Brain microvascular endothelial cell (primary cell): Measurements from ENCODE around the gene PDGFD.

Source experiments
- DNase-seq: peaks from one replicate; pipeline ENCODE4 v3.0.0-alpha.2; 2020
- H3K27ac ChIP-seq: fragments of 250-450 bp; sonication (Bioruptor Pico); 2 replicates; pipeline ENCODE4 v1.5.1; 2020; ENCODE audit warnings: mild to moderate bottlenecking, moderate library complexity
- H3K27me3 ChIP-seq: fragments of 250-450 bp; sonication (Bioruptor Pico); replicated peaks from 2 replicates; pipeline ENCODE4 v1.5.1; 2020; ENCODE audit warnings: mild to moderate bottlenecking
- H3K36me3 ChIP-seq: fragments of 250-450 bp; sonication (Bioruptor Pico); replicated peaks from 2 replicates; pipeline ENCODE4 v1.5.1; 2020; ENCODE audit warnings: mild to moderate bottlenecking
- H3K4me3 ChIP-seq: 2 replicates; pipeline ENCODE4 v1.5.1; 2011; ENCODE audit warnings: low read depth, mild to moderate bottlenecking, control low read depth, low read length, moderate library complexity
- CTCF ChIP-seq: IDR thresholded peaks from 2 replicates; pipeline ENCODE4 v1.5.1; 2011; ENCODE audit warnings: low read depth, mild to moderate bottlenecking, moderate library complexity, low read length, control low read depth, inconsistent platforms; ENCODE audit errors: missing control alignments
- in situ Hi-C: cut with HindIII; loops from 2 replicates; pipeline ENCODE4 v1.10.0; 2017; ENCODE audit warnings: low sequenced_read_pairs, low pct_ligation_motif_present

PDGFD gene

GRCh38 chr11:104104201-104104600 lies 59.7 kb downstream of the PDGFD start:
- H3K27me3 ChIP-seq: no peaks in the 10 kb centered on the region
- in situ Hi-C loops: no loop called here
- H3K4me3 ChIP-seq: no peak overlapping the region
- DNase-seq: no peak
- no peaks in the 10 kb centered on the region for H3K36me3 ChIP-seq
- no peak for TF ChIP-seq CTCF
- no peak overlapping the region for H3K27ac ChIP-seq

GRCh38 chr11:104098555-104098954 lies 65.4 kb downstream of the PDGFD start:
- in situ Hi-C loops: no loop called here
- no peak for TF ChIP-seq CTCF
- Histone ChIP-seq H3K27me3 (no peaks in the 10 kb centered on the region), H3K4me3 (no peak overlapping the region), H3K36me3 (no peaks in the 10 kb centered on the region), H3K27ac (no peak overlapping the region)
- no peak for DNase-seq

GRCh38 chr11:104098132-104098531 lies 65.8 kb downstream of the PDGFD start:
- H3K27me3 ChIP-seq: no peaks in the 10 kb centered on the region
- no peaks in the 10 kb centered on the region for H3K36me3 ChIP-seq
- TF ChIP-seq CTCF: no peak
- in situ Hi-C loops: no loop called here
- H3K27ac ChIP-seq: no peak overlapping the region
- DNase-seq: no peak
- no peak overlapping the region for H3K4me3 ChIP-seq

- in situ Hi-C loops: no loop called here
- H3K36me3 ChIP-seq: no peaks in the 10 kb centered on the region
- DNase-seq: no peak
- TF ChIP-seq CTCF: no peak
- H3K27me3 ChIP-seq: no peaks in the 10 kb centered on the region
- no peak overlapping the region for H3K27ac ChIP-seq
- no peak overlapping the region for H3K4me3 ChIP-seq
Observed at GRCh38 chr11:104096900-104097299, 67.0 kb downstream of the PDGFD start.

GRCh38 chr11:104095791-104096190 lies 68.2 kb downstream of the PDGFD start:
- no peak for TF ChIP-seq CTCF
- H3K27ac ChIP-seq: no peak overlapping the region
- no peaks in the 10 kb centered on the region for H3K27me3 ChIP-seq
- H3K4me3 ChIP-seq: no peak overlapping the region
- no peaks in the 10 kb centered on the region for H3K36me3 ChIP-seq
- DNase-seq: no peak
- in situ Hi-C loops: no loop called here

GRCh38 chr11:104094576-104094975 lies 69.4 kb downstream of the PDGFD start:
- Histone ChIP-seq H3K27me3 (no peaks in the 10 kb centered on the region), H3K4me3 (no peak overlapping the region), H3K27ac (no peak overlapping the region), H3K36me3 (no peaks in the 10 kb centered on the region)
- no peak for DNase-seq
- in situ Hi-C loops: no loop called here
- no peak for TF ChIP-seq CTCF
